Neutrophil (primary cell): ENCODE measurements around the gene PRR5L.

Experiments used
- H3K27ac ChIP-seq: fragments of 200-600 bp; sonication (generic); 2 replicates; pipeline ENCODE4 v1.5.1; 2016; ENCODE audit warnings: mild to moderate bottlenecking, moderate library complexity
- H3K27me3 ChIP-seq: fragments of 200-600 bp; sonication (generic); 2 replicates; pipeline ENCODE4 v1.6.0; 2016; ENCODE audit warnings: mild to moderate bottlenecking
- H3K36me3 ChIP-seq: fragments of 200-600 bp; sonication (generic); 2 replicates; pipeline ENCODE4 v1.5.1; 2017
- H3K4me1 ChIP-seq, 2 experiments: fragments of 200-600 bp in 1 of 2; sonication (generic) in 1 of 2; 1 replicate in 1 of 2; 2 replicates in 1 of 2; pipeline versions ENCODE4 v1.5.1 to v1.6.1; 2013 to 2016; ENCODE audit warnings: low read depth in 1 of 2, low read length in 1 of 2, mild to moderate bottlenecking in 1 of 2, moderate library complexity in 1 of 2; ENCODE audit not compliant: control insufficient read depth in 1 of 2, insufficient read depth in 1 of 2
- H3K4me3 ChIP-seq, 2 experiments: fragments of 200-600 bp in 1 of 2; sonication (generic) in 1 of 2; 1 replicate in 1 of 2; 2 replicates in 1 of 2; pipeline ENCODE4 v1.5.1; 2013 to 2016; ENCODE audit warnings: low read depth in 1 of 2, low read length in 1 of 2, mild to moderate bottlenecking in 1 of 2, moderate library complexity in 1 of 2
- H3K9me3 ChIP-seq: fragments of 200-600 bp; sonication (generic); 2 replicates; pipeline ENCODE4 v1.5.1; 2016
- CTCF ChIP-seq: fragments of 200-600 bp; sonication (generic); IDR thresholded peaks from 2 replicates; pipeline ENCODE4 v1.5.1; 2016; ENCODE audit warnings: antibody characterized with exemption

PRR5L gene

DNA sequence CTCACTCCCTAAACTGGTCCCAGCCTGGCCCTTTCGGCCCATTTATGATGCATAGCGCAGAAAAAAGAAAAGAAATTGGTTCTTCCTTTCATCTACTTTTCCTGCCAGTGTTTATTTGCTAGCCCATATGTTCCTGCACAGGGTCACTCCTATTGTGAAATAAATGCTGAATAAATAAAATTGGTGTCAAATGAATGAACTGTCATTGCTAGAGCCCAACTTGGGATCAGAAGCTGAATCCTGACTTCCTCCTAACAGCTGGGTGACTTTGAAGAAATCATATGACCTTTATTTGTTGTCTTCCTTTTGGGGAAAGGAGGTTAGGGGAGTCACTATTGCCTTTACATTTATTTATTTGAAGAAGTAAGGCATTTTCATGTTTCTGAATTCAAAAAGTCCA lies 92.0 kb downstream of the PRR5L start:
- H3K4me3 ChIP-seq, result no peak overlapping the region
- H3K27me3 ChIP-seq, result no peaks in the 10 kb centered on the region
- H3K4me1 ChIP-seq, result peaks cover 24 to 26% of the 10 kb centered on the region in 2 experiments
- H3K9me3 ChIP-seq, result no peaks in the 10 kb centered on the region
- H3K36me3 ChIP-seq, result no peaks in the 10 kb centered on the region
- no peak for TF ChIP-seq CTCF
- H3K27ac ChIP-seq, result no peak overlapping the region

DNA sequence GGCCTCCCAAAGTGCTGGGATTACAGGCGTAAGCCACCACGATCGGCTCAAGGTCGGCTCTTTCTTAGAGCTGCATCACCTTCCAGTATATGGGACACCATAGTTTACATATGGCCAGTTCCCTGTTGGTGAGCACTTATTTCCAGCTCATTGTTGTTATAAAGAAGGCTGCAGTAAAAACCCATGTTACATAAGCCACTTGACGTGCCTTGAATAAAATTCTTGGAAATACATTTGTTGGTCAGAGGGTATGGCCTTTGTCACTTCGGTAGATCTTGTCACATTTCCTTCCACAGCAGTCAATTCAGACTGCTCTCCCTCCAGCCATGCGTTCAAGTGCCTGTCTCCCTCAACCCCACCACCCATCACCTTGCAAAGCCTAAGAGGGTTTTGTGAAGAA lies 92.9 kb downstream of the PRR5L start:
- Histone ChIP-seq H3K4me3 (no peak overlapping the region), H3K4me1 (peaks cover 24 to 26% of the 10 kb centered on the region in 2 experiments), H3K27ac (no peak overlapping the region), H3K9me3 (no peaks in the 10 kb centered on the region), H3K36me3 (no peaks in the 10 kb centered on the region), H3K27me3 (no peaks in the 10 kb centered on the region)
- no peak for TF ChIP-seq CTCF

DNA sequence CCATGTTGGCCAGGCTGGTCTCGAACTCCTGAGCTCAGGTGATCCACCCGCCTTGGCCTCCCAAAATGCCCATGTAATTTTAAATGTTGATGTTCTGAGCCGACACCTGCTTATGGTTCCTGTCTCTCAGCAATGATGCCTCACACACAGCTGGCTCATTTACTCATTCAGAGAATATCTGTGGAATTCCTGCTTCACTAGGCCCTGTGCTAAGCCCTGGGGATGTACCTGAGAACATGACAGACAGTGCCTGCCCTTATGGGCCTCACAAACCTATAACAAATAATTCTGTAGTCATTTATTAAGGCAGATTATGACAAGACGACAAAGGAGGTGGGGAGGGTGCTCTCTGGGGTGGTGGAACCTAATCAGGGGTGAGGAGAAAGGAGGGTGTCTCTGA lies 93.7 kb downstream of the PRR5L start:
- TF ChIP-seq CTCF, result no peak
- Histone ChIP-seq H3K27ac (no peak overlapping the region), H3K36me3 (no peaks in the 10 kb centered on the region), H3K4me1 (peaks cover 24 to 26% of the 10 kb centered on the region in 2 experiments), H3K9me3 (no peaks in the 10 kb centered on the region), H3K4me3 (no peak overlapping the region), H3K27me3 (no peaks in the 10 kb centered on the region)

GRCh38 chr11:36390963-36391471 lies 94.9 kb downstream of the PRR5L start:
- peak overlapping the region; percentile 76 for H3K27ac ChIP-seq
- no peaks in the 10 kb centered on the region for H3K27me3 ChIP-seq
- TF ChIP-seq CTCF, result peak; percentile 76
- H3K4me1 ChIP-seq, result peaks cover 24 to 26% of the 10 kb centered on the region in 2 experiments
- peak overlapping the region in 1 of 2 experiments; percentile 23 for H3K4me3 ChIP-seq
- H3K36me3 ChIP-seq, result no peaks in the 10 kb centered on the region
- no peaks in the 10 kb centered on the region for H3K9me3 ChIP-seq

DNA sequence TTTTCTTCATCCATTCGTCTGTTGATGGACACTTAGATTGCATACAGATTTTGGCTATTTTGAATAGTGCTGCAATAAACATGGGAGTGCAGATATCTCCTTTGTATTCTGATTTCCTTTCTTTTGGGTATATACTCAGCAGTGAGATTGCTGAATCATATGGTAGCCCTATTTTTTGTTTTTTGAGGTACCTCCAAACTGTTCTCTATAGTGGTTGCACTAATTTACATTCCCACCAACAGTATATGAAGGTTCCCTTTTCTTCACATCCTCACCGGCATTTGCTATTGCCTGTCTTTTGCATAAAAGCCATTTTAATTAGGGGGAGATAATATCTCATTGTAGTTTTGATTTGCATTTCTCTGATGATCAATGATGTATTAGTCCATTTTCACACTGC lies 96.1 kb downstream of the PRR5L start:
- Histone ChIP-seq H3K27me3 (no peaks in the 10 kb centered on the region), H3K36me3 (no peaks in the 10 kb centered on the region), H3K27ac (peak overlapping the region; percentile 76), H3K9me3 (no peaks in the 10 kb centered on the region), H3K4me3 (no peak overlapping the region), H3K4me1 (peaks cover 24 to 26% of the 10 kb centered on the region in 2 experiments)
- no peak for TF ChIP-seq CTCF

GRCh38 chr11:36394056-36394455 lies 98.0 kb downstream of the PRR5L start:
- Histone ChIP-seq H3K9me3 (no peaks in the 10 kb centered on the region), H3K27me3 (no peaks in the 10 kb centered on the region), H3K4me3 (no peak overlapping the region), H3K27ac (no peak overlapping the region), H3K4me1 (peaks cover 24 to 26% of the 10 kb centered on the region in 2 experiments), H3K36me3 (no peaks in the 10 kb centered on the region)
- TF ChIP-seq CTCF, result no peak
